CD4-positive, alpha-beta memory T cell (primary cell): ENCODE results near the gene TSC1. TPM values are rescaled to one million over a fixed set of nuclear protein-coding genes. Genes with fewer than 3 reads are reported as not detected.

Experiments
- CTCF ChIA-PET: fragments of 350-600 bp; sonication (Branson Sonifier 250); formaldehyde crosslinking; loops from one replicate; lab custom pipeline; 2021; ENCODE audit warnings: inconsistent platforms; ENCODE audit not compliant: partially characterized antibody; lab: Charles Lee
- POLR2A ChIA-PET: fragments of 350-600 bp; sonication (Branson Sonifier 250); formaldehyde crosslinking; loops from one replicate; lab custom pipeline; 2021; ENCODE audit not compliant: partially characterized antibody; lab: Charles Lee
- DNase-seq, 5 donors: peaks; one replicate each; pipeline versions ENCODE4 v3.0.0 to v3.0.0-alpha.2; 2020 to 2022; ENCODE audit warnings: mixed read lengths in 1 of 5
- H3K27ac ChIP-seq: one replicate; pipeline ENCODE4 v1.7.0; 2013; ENCODE audit warnings: low read depth, low read length
- H3K27me3 ChIP-seq: 2 replicates; pipeline ENCODE4 v1.7.0; 2013; ENCODE audit warnings: mild to moderate bottlenecking, low read length, moderate library complexity; ENCODE audit not compliant: insufficient read depth
- H3K36me3 ChIP-seq: 2 replicates; pipeline ENCODE4 v1.7.0; 2013; ENCODE audit warnings: mild to moderate bottlenecking, low read length, moderate library complexity; ENCODE audit not compliant: insufficient read depth
- H3K4me1 ChIP-seq: 2 replicates; pipeline ENCODE4 v1.7.0; 2013; ENCODE audit warnings: mild to moderate bottlenecking, low read length, moderate library complexity; ENCODE audit not compliant: insufficient read depth
- H3K4me3 ChIP-seq, 2 donors: one replicate each; pipeline ENCODE4 v1.7.0; 2013; ENCODE audit warnings: low read length in 2 of 2, mild to moderate bottlenecking in 1 of 2
- H3K9me3 ChIP-seq, 2 donors: one replicate each; pipeline ENCODE4 v1.7.0; 2013; ENCODE audit warnings: low read length in 2 of 2, control low read depth in 1 of 2; ENCODE audit not compliant: control insufficient read depth in 1 of 2
- H3K27ac Mint-ChIP-seq, 7 donors: one replicate each; pipeline ENCODE4 v1.8.0; 2020 to 2021; ENCODE audit warnings: mixed read lengths in 7 of 7, mild to moderate bottlenecking in 6 of 7, inconsistent platforms in 3 of 7, moderate library complexity in 3 of 7
- H3K27me3 Mint-ChIP-seq, 2 donors: one replicate each; pipeline ENCODE4 v1.8.0; 2020 to 2021; ENCODE audit warnings: mixed read lengths in 2 of 2
- H3K36me3 Mint-ChIP-seq, 2 donors: one replicate each; pipeline ENCODE4 v1.8.0; 2020 to 2021; ENCODE audit warnings: mixed read lengths in 2 of 2, inconsistent platforms in 1 of 2, mild to moderate bottlenecking in 1 of 2
- H3K4me1 Mint-ChIP-seq, 4 donors: one replicate each; pipeline ENCODE4 v1.8.0; 2020 to 2021; ENCODE audit warnings: mixed read lengths in 4 of 4, mild to moderate bottlenecking in 1 of 4
- H3K4me3 Mint-ChIP-seq, 8 donors: one replicate each; pipeline ENCODE4 v1.8.0; 2020 to 2021; ENCODE audit warnings: mixed read lengths in 8 of 8, mild to moderate bottlenecking in 7 of 8, moderate library complexity in 6 of 8, inconsistent platforms in 3 of 8
- H3K9me3 Mint-ChIP-seq, 8 donors: one replicate each; pipeline ENCODE4 v1.8.0; 2020 to 2021; ENCODE audit warnings: mixed read lengths in 8 of 8, mild to moderate bottlenecking in 5 of 8, inconsistent platforms in 3 of 8, moderate library complexity in 1 of 8
- intact Hi-C: fragments of 100-400 bp; cut with micrococcal nuclease; formaldehyde crosslinking; loops from one replicate; pipeline ENCODE4 v1.15.1; 2023
- polyA plus RNA-seq, 2 donors: library from polyadenylated mRNA; unstranded; fragments of 300-500 nt; fragmentation: Illumina TruSeq; gene quantifications; one replicate each; pipeline ENCODE4 v1.2.3, GENCODE V29; 2021
- total RNA-seq, 2 experiments: library from RNA; stranded (reverse); gene quantifications; one replicate each; pipeline ENCODE4 v1.2.3, GENCODE V29; 2021

The TSC1 gene
- total and polyA plus RNA-seq, 4 experiments from 2014 or later = 4.4 to 76.5 (median 43.1) TPM

DNA sequence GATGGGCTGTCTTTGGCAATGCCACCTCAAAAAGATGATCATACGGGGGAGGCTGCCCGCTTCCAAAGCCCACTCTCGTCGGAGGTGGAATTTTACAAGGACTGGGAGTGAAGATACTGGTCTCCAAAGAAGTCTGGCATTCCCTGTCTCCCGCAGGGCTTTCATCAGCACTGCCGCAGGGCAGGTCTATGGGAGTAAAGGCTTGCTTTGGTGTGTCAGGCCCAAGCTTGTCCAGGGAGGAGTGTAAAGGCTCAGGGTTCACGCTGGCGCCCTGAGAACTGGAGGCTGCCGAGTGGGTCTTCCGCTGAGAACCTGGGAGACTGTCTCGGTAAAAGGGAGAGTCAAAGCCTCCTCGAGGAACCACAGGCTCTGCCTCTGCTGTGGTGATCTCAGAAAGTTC, 38.7 kb downstream of the TSC1 start:
- Histone ChIP-seq H3K27me3 (no peaks in the 10 kb centered on the region), H3K4me3 (no peak overlapping the region), H3K4me1 (peaks cover 18% of the 10 kb centered on the region), H3K9me3 (no peaks in the 10 kb centered on the region), H3K36me3 (peaks cover 31% of the 10 kb centered on the region), H3K27ac (no peak overlapping the region)
- H3K27ac Mint-ChIP-seq = no peak overlapping the region
- intact Hi-C loops = loop anchor here (10.0 kb wide), 2 partner anchors 61 to 491 kb away; partner anchors contain the start of gene CFAP77
- POLR2A ChIA-PET = interaction anchor here (1.4 kb wide), 1 partner anchor 40 kb away, joined by 3 read pairs; no protein-coding TSS in a partner anchor
- H3K36me3 Mint-ChIP-seq = peaks cover 29 to 52% of the 10 kb centered on the region in 2 donors
- H3K4me1 Mint-ChIP-seq = peaks cover 15 to 30% (median 21%) of the 10 kb centered on the region in 4 donors
- H3K9me3 Mint-ChIP-seq = no peaks in the 10 kb centered on the region
- no peak overlapping the region for H3K4me3 Mint-ChIP-seq
- H3K27me3 Mint-ChIP-seq = no peaks in the 10 kb centered on the region
- CTCF ChIA-PET = interaction anchor here (1.4 to 1.7 kb wide), 2 partner anchors 13 to 69 kb away, joined by 4 to 6 read pairs; no protein-coding TSS in a partner anchor
- DNase-seq = no peak

DNA sequence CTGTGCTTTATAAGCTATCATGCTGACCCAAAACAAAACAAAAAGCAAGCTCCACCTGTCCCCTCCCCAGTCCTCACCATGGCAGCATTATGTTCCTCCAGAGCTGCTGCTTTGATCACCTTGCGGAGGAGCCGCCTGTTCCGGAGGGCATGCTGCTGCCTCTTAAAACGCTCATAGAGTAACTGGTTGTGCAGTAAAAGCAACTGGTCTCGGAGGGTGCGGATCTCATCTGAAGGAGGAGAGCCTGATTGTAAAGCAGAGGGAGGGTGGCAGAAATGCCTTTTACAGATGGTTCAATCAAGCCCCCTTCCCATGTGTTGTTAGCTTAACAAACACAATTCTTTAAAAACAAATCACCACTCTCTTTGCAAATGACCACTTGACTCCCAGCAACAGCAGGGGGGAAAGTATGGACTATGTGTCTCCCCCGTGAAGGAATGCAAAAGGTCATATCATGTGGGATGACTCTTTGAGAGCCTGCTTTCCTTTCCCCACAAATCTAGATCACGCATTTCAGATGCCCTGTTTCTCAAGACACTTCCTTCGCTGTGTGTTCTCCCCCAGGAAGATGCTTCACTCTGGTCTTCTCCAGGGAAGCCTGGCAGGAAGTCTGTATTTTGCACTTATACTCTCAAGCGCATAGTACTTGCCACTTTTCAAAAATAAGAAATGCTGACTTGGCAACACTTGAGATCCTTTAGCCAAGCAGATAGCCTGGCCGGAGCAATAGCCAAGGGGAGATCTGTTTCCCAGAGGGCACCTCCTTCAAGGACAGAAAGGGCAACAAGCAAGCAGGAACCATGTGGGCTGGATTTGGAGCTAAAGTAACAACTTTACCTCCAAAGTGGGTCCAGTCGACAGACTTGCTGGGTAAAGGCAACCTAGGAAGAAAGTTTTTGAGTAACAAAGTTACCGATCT, 40.6 kb downstream of the TSC1 start:
- no peaks in the 10 kb centered on the region for H3K27me3 Mint-ChIP-seq
- peak overlapping the region in 1 of 7 donors; percentile 68 for H3K27ac Mint-ChIP-seq
- Histone ChIP-seq H3K4me3 (no peak overlapping the region), H3K9me3 (no peaks in the 10 kb centered on the region), H3K27me3 (no peaks in the 10 kb centered on the region), H3K27ac (no peak overlapping the region), H3K36me3 (peaks cover 48% of the 10 kb centered on the region), H3K4me1 (peaks cover 11% of the 10 kb centered on the region)
- H3K36me3 Mint-ChIP-seq = peaks cover 33 to 59% of the 10 kb centered on the region in 2 donors
- DNase-seq = no peak
- H3K4me3 Mint-ChIP-seq = no peak overlapping the region
- peaks cover 9 to 23% (median 14%) of the 10 kb centered on the region in 4 donors for H3K4me1 Mint-ChIP-seq
- ChIA-PET CTCF (interaction anchor here (1.0 to 3.7 kb wide), 8 partner anchors 8 to 71 kb away, joined by 3 to 29 read pairs (median 6); no protein-coding TSS in a partner anchor), POLR2A (interaction anchor here (1.4 kb wide), 1 partner anchor 41 kb away, joined by 3 read pairs; no protein-coding TSS in a partner anchor)
- H3K9me3 Mint-ChIP-seq = no peaks in the 10 kb centered on the region
- intact Hi-C loops = loop anchor here (10.0 kb wide), 2 partner anchors 59 to 489 kb away; partner anchors contain the start of gene CFAP77

GRCh38 chr9:132901858-132902831, 42.3 kb downstream of the TSC1 start:
- Histone ChIP-seq H3K27me3 (no peaks in the 10 kb centered on the region), H3K4me3 (no peak overlapping the region), H3K27ac (peak overlapping the region; percentile 12), H3K9me3 (no peaks in the 10 kb centered on the region), H3K4me1 (no peaks in the 10 kb centered on the region), H3K36me3 (peaks cover 63% of the 10 kb centered on the region)
- H3K27me3 Mint-ChIP-seq = no peaks in the 10 kb centered on the region
- peak; percentile 77 to 82 (median 81) for DNase-seq
- H3K9me3 Mint-ChIP-seq = no peaks in the 10 kb centered on the region
- ChIA-PET CTCF (interaction anchor here (0.6 to 5.2 kb wide), 29 partner anchors 7 to 492 kb away, joined by 3 to 55 read pairs (median 4); partner anchors contain the start of genes AK8, CFAP77, GFI1B and SPACA9), POLR2A (interaction anchor here (1.3 to 1.6 kb wide), 2 partner anchors 42 to 232 kb away, joined by 7 read pairs; partner anchors contain the start of genes DDX31, GTF3C4 and TSC1)
- peaks cover 4 to 14% (median 7%) of the 10 kb centered on the region in 4 donors for H3K4me1 Mint-ChIP-seq
- H3K4me3 Mint-ChIP-seq = no peak overlapping the region
- H3K27ac Mint-ChIP-seq = peak overlapping the region; percentile 3 to 87 (median 65)
- H3K36me3 Mint-ChIP-seq = peaks cover 39 to 66% of the 10 kb centered on the region in 2 donors
- intact Hi-C loops = loop anchor here (1.0 to 10.0 kb wide), 3 partner anchors 57 to 487 kb away; partner anchors contain the start of gene CFAP77

DNA sequence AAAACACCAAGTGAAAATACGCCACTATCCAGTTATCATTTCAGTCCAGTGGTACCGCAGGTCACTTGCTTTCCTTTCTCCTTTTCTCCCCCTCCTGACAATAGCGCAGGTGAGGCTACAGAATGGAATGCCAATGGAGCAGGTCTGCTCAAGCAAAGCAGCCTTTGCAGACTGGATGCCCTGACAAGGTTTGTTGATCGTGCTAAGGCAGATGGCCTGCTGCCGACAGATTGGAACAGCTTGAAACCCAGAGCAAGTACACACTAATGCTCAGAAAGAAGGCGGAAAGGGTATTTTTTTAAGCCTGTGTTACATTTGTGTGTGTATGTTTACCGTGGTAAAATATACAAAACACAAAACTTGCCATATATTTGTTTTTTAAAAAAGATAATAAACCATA, 46.4 kb downstream of the TSC1 start:
- intact Hi-C loops = no loop called here
- H3K9me3 ChIP-seq = no peaks in the 10 kb centered on the region
- Mint-ChIP-seq H3K4me3 (no peak overlapping the region), H3K27me3 (no peaks in the 10 kb centered on the region), H3K36me3 (peaks cover 46 to 78% of the 10 kb centered on the region in 2 donors), H3K9me3 (no peaks in the 10 kb centered on the region), H3K4me1 (peaks cover 4 to 12% (median 7%) of the 10 kb centered on the region in 4 donors), H3K27ac (no peak overlapping the region)
- H3K4me1 ChIP-seq = no peaks in the 10 kb centered on the region
- no peak overlapping the region for H3K4me3 ChIP-seq
- no peak for DNase-seq
- no peak overlapping the region for H3K27ac ChIP-seq
- no peaks in the 10 kb centered on the region for H3K27me3 ChIP-seq
- ChIA-PET CTCF (interaction anchor here (0.7 to 5.2 kb wide), 2 partner anchors 20 to 836 kb away, joined by 3 to 55 read pairs; no protein-coding TSS in a partner anchor), POLR2A (interaction anchor here (0.7 kb wide), 1 partner anchor 123 kb away, joined by 3 read pairs; no protein-coding TSS in a partner anchor)
- H3K36me3 ChIP-seq = peaks cover 73% of the 10 kb centered on the region

DNA sequence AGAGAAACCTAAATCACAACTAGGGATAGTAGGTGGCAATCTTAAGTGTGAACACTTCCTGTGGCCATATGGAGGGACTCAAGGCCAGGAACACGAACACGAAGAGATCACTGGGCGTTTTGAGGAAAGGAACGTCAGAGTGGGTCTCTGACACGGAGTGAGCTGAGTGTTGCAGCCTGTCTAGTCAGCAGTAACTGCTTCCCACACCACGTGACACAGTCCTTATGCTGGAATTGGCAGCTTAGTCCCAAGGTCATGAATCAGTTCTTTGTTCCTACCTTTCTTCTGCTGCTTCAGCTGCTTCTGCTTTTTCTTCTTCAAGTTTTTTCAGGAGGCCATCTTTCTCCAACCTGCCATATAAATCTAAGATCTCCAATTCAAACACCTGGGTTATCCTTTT, 47.5 kb downstream of the TSC1 start:
- no peaks in the 10 kb centered on the region for H3K27me3 Mint-ChIP-seq
- intact Hi-C loops = no loop called here
- no peak overlapping the region for H3K27ac ChIP-seq
- H3K9me3 Mint-ChIP-seq = no peaks in the 10 kb centered on the region
- H3K27ac Mint-ChIP-seq = no peak overlapping the region
- H3K4me1 ChIP-seq = no peaks in the 10 kb centered on the region
- H3K27me3 ChIP-seq = no peaks in the 10 kb centered on the region
- no peak overlapping the region for H3K4me3 Mint-ChIP-seq
- H3K36me3 Mint-ChIP-seq = peaks cover 44 to 75% of the 10 kb centered on the region in 2 donors
- H3K36me3 ChIP-seq = peaks cover 66% of the 10 kb centered on the region
- DNase-seq = no peak
- CTCF ChIA-PET = interaction anchor here (0.6 to 1.6 kb wide), 3 partner anchors 8 to 78 kb away, joined by 3 to 6 read pairs (median 3); no protein-coding TSS in a partner anchor
- no peaks in the 10 kb centered on the region for H3K9me3 ChIP-seq
- POLR2A ChIA-PET = no interaction called here
- no peak overlapping the region for H3K4me3 ChIP-seq
- H3K4me1 Mint-ChIP-seq = peaks cover 1 to 5% (median 3%) of the 10 kb centered on the region in 4 donors

- intact Hi-C loops = no loop called here
- Mint-ChIP-seq H3K36me3 (peaks cover 41 to 70% of the 10 kb centered on the region in 2 donors), H3K4me1 (no peaks in the 10 kb centered on the region), H3K27ac (peak overlapping the region in 2 of 7 donors; percentile 5 to 12), H3K9me3 (no peaks in the 10 kb centered on the region), H3K4me3 (no peak overlapping the region), H3K27me3 (no peaks in the 10 kb centered on the region)
- ChIA-PET CTCF (interaction anchor here (1.4 to 1.6 kb wide), 2 partner anchors 8 to 79 kb away, joined by 3 to 6 read pairs; no protein-coding TSS in a partner anchor), POLR2A (no interaction called here)
- DNase-seq = no peak
- no peaks in the 10 kb centered on the region for H3K27me3 ChIP-seq
- H3K4me3 ChIP-seq = no peak overlapping the region
- H3K36me3 ChIP-seq = peaks cover 62% of the 10 kb centered on the region
- H3K27ac ChIP-seq = no peak overlapping the region
- H3K4me1 ChIP-seq = no peaks in the 10 kb centered on the region
- H3K9me3 ChIP-seq = no peaks in the 10 kb centered on the region
Measured at GRCh38 chr9:132896264-132896663, 48.2 kb downstream of the TSC1 start.
